Dermis microvascular lymphatic vessel endothelial cell (primary cell): ENCODE data around the gene CACNA1D. TPM values are rescaled to one million over a fixed set of nuclear protein-coding genes. Genes with fewer than 3 reads are reported as not detected.

Source experiments
- DNase-seq, 2 donors: peaks; one replicate each; pipeline versions ENCODE4 v3.0.0 to v3.0.0-alpha.2; 2010; ENCODE audit warnings: low read depth in 2 of 2
- total RNA-seq: library from RNA; depleted of rRNA; stranded (reverse); fragments of >200 nt; gene quantifications from 2 replicates; pipeline ENCODE4 v1.2.1, GENCODE V29; 2014

Gene CACNA1D
- total RNA-seq, 1 donor from 2014 or later = not detected

DNA sequence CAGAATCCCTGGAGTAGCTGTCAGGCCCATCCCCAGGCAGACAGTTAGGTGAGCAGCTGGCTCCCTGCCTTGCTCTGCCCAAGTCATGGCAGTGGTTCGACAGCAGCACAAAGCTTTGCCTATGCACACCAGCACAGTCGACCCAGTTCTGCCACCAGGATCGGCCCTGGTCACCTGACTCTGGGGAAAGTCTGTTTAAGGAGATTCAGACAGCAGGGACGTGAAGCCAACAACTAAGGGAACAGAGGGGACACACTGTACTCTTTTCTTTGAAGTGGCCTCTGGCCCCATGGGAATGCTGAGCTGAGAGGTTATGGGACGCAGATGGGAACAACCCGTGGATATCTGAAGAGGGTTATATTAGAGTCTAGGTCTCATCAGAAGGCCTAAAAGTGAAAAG is 217.0 kb downstream of the CACNA1D start:
- no peak for DNase-seq

DNA sequence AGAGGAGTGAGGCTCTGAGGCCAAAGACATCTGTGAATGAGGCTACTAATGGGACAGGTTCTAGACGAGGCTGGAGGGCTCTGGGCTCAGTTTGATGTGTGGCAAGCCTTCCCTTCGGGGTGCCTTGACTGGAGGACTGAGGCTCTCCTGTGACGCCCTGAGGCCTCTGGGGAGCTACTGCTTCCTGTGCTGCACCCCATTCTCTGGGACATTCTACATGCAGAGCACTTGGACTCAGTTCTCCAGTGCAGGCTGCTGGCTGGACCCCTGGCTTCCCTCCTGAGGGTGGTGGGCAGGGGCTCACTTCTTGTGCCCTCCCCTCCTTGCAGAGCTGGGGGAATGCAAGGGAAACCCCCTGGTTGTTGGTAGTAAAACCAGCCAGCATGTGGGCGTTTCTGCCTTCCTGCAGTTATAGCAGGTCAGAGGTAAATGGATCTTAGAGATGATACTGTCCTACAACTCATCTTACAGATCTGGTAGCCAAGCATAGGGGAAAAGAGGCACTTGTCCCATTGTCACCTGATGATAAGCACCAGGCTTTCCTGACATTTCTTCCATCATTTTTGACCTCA is 218.5 kb downstream of the CACNA1D start:
- no peak for DNase-seq

DNA sequence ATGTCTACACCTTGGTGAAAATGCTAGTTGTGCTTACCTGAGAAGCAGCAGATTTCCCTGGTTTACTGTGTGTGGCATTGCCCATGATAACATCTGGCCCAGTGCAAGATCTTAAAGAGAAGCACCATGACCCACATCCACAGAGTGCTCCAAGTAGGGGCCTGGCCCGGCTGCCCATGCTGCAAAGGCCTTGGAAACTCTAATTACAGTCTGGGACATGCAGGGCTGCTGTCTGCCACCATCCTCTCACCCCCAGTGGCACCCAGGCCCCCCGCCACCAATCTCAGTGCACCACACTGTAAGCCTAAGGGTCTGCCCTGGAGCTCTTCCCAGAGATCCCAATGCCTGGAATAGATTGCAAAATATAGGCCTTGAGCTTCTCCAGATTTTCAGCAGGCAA is 219.2 kb downstream of the CACNA1D start:
- DNase-seq = no peak

DNA sequence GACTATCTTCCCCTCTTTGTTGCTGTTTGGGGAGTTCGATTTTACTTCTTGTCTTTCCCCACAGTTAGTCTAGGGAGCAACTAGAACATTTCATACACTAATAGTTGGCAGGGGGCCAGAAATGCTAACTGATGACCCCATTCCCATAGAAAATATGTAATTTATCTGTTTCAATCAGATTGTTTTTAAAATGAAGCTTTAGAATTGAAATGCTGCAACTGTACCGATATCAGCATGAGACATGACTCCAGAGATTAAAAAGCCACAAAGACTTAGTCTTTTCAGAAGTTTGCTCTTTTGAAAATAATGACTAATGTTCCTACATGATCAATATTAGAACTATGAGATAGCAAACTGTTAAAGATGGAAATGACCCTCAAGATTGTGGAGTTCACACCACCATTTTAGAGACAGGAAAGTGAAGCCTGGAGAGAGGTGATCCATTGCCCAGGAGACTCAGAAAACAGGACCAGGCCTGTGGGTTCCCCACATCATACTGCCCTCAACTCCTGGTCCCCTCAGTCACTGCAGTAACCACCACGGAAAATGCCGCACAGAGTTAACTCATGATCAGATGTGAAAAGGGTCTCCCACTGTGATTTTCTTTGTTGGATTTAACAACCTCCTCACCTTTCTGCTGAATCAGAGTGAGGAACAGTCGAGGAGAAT is 221.5 kb downstream of the CACNA1D start:
- no peak for DNase-seq

DNA sequence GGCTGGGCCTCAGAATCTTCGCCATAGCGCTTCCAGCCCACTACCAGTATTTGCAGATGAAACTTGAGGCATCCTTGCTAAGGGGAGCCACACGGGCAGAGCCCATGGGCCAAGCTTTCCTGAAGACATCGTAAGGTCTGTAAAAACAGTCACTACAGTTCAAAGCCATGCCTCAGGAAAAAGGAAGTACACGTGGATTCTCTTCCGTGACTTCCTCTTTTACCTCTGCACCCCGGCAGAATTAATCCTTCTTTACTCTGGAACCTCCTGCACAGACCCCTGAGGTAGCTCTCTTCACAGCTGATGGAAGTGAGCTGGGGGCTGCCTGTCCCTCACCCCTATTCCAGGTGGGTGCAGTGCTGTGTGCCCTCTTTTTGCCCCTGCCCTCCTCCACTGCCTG is 222.6 kb downstream of the CACNA1D start:
- no peak for DNase-seq

DNA sequence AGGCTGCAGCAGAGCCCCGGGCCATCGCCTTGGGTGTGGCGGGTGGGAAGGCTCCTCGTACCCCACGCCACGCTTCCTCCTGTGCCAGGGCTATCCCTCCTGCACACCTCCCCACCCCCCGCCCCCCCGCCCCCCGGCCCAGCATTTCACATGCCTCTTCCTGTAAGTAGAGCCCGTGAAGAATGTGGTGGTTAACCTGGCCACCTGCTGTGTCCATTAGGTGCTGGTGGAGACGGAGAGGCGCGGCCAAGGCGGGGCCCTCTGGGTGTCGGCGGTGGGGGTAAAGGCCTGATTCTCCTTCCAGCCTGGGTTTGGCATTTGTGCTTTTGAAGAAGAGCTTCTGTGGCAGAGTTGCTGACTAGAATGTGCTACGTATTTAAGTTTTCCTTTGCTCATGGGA is 224.1 kb downstream of the CACNA1D start:
- no peak for DNase-seq

DNA sequence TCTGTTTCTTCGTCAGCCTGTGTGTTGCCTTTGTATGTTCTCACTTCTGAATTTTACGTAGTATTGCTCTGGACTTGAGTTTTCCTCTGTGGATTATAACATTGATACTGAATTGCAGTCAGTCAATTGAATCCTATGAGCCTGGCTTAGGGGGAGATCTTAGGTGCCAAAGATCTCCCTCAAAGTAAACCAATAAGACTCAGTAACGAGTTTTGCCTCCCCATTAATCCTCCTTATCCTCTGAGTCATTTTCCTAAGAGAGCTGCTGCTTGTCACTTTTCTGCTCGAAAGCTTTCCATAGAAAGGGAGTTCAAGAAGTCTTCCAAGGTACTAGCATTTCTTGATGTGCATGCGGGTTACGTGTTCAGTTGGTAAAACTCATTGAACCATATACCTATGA is 225.4 kb downstream of the CACNA1D start:
- no peak for DNase-seq

DNA sequence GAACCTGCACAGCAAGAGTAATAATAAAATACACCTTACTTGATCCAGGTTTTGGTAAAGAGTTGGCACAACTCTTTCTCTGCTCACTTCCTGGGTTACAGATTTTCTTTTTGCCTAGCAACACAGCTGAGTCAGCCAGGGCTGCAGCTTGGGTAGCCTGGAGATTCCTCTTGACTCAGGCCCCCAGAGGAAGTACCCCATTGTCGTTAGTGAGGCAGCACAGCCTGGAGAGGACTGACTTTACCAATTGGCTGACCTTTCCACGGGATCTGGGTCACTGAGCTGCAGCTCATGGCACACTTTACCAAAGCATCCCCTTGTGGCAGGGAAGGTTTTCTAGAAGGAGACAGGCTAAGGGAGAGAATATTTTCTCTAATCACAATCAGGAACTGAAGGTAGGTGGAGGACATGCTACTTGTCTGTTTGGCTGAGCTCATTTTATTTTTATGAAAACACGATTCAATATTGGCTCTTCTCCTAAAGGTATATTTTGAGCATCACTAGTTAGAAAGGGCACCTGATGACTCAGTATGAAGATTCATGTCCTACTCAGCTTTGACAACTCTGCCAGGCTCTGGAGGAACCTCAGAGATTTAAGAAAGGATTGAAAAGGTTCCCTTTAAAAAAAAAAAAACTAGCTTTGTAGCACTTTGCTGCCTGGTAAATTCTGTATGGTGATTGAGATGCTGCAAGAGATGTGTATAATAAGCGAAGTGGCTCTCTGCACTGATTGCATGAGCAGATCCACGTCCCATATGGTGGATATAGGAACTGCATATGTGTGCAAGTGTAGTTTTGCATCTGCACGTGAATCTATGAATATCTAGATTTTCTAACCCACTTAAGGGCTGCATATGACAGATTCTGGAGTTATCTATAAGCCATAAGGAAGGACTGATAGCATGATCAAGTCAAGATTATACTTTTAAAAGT is 227.0 kb downstream of the CACNA1D start:
- DNase-seq = no peak

DNA sequence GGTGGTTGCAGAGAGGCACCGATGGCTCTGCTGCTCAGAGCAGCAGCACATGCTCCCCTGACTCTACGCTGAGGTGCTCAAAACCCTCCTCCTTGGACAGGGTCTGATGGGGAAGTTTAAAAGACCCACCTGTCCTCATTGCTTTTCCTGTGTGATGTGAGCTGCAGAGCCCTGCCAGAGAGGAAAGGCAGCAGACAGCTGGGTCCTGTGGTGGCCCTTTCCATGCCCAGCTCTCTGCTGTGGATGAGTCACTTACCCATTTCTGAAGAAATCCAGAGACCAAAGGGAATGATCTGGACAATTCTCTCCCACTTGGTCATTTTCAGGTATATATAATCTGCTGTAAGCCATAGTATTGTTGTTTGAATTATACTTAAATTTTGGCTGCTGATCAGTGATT is 230.2 kb downstream of the CACNA1D start:
- DNase-seq = no peak

DNA sequence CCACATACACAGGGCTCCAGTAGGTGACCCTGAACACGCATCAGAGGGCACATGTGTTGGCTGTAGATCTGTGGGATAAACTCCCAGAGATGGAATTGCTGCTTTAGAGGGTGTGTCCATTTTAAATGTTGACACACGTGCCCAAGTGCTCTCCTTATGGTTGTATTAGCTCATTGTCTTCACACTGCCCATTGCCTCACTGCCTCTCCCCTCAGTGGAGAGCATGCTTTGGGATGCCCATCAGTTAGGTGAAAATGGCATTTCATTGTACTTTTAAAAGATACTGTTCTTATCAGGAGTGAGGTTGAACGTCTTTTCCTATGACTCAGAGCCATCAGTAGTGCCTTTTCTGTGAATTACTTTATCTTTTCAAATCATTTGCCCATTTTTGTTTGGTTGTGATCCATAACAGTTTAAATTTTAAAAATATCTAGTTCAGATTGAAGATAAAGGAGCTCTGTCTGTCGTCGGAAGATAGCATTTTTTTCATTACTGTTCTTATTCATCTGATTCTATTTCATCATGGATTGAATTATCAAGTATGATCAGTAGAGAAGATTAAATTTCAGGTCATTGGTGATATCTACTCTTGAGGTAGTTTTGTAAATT is 231.1 kb downstream of the CACNA1D start:
- DNase-seq = no peak

DNA sequence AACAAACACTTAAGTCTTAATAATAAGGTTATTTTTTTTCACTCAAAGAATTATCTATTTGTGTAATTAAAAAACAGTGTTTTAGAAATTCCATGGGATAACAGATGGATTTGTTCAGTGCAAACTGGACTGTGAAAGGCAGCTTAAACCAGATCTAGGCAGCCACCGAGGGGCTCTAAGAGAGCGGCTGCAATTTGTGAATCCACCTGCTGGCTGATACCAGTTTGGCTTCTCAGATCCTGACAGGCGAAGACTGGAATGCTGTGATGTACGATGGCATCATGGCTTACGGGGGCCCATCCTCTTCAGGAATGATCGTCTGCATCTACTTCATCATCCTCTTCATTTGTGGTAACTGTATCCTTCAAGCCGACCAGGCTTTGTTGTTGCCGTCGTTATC is 232.2 kb downstream of the CACNA1D start:
- DNase-seq = no peak

DNA sequence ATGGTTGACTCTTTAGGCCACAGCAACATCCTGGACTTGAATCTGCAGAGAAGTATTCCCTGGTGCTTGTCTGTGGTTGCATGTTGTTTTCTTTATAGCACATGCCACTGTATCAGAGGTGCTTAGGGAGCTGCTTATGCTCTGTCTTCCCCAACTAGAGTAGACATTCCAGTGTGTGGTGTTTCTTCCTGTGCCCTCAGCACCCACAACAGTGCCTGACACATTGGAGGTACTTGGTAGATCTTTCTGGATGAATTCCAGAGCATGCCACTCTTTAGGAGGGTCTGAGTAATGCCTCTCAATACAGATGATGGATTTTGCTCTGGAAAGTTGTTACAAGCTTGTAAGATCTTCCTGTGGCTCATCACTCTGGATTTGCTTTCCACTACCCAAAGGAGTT is 234.2 kb downstream of the CACNA1D start:
- no peak for DNase-seq

DNA sequence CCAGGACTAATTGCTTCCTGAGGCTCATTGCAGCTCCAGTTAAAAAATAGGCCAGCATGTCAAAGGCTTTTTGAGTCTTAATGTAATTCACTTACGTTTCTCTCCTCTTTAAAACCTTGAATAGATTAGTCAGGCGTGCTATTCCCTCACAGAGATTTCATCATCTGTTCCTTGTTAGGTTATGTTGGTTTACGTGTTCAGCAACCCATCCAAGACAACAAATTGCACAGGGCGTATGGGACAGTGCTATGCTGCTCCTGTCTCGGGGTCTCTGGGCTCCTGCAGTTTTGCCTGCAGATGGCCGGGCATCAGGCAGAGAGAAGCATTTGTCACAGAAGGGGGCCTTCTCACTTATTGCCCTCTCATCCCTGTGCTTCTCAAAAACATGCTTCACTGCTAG is 234.7 kb downstream of the CACNA1D start:
- DNase-seq = no peak

DNA sequence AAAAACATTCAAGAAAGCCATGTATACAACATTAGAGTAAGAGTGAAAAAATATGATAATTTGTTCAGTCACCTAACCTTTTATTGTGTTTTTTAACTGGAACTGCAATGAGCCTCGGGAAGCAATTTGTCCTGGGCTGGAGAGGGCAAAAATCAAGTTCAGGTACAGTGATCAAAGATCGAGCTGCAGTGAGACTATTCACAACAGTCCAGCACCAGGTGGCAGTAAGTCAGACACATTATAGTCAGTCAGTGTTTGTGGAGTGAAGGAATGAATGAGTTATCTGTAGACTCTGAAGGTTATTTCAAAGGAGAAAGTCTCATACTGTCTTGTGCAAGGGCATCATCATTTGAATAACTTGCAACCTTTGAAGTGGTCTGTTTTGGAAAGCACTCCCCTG is 235.2 kb downstream of the CACNA1D start:
- DNase-seq = no peak

DNA sequence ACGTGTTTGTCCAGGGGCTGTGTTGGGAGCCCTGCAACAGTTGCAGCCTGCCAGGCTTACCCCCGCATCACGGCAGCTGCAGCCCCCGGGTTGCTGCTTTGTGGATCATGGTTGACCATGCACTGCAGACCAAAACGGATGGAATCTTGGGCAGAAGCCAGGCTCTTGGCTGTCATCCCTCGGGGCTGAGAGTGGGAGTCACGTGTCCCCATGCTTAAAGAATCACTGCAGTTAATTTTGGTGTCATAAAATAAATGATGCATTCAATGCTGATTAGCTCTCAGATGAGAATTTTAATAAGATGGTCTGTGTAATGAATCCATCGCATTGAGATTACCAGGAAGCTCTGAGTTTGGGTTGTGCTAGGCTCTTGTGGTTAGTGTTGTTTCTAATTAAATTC is 236.2 kb downstream of the CACNA1D start:
- DNase-seq = no peak

DNA sequence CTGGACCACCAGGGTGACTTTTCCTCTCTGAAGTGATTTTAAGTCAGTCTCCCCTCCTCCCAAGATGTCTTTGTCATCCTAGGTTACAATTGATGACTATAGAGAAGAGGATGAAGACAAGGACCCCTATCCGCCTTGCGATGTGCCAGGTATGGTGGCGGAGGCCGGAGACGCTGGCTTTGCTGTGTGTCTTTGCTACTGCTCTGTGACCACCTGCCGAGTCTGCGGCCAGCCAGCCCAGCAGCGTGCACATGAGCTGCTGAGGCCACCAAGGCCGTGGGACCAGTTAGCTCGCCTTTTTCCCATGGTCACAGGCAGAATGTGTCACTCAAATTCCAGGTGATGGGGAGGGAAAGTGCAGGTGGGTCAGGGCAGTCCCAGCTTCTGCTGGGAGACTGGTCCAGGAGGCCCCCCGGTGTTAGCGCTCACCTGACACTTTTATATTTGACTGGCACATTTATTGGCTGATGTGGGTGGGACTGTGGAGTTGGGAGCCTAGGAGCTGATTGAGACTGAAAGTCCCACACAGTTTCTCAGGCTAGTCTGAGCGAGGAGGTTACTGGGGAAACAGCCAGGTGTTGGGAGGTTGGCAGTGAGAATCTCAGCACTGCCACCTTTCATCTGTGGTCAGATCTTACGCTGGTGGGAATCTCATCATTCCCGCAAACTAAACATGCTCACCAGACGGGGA is 237.7 kb downstream of the CACNA1D start:
- no peak for DNase-seq

DNA sequence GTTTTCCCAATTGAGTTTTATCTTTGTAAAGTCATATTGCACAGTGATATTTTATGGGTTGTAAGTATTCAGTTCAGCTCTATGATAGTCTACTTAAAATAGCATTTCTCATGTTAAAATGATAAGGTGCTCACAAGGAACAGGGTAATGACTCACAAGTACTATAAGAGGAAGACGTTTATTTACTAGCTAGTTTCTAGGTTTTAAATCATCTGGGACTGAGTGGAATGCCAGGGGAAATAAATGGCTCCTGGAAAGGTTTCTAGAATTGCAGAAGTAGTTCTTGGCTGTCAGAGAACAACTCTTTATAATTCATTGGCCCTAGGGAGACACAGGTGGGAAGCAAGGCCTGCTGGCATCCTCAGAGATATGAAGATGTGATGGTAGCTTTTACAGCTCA is 239.0 kb downstream of the CACNA1D start:
- DNase-seq = no peak

DNA sequence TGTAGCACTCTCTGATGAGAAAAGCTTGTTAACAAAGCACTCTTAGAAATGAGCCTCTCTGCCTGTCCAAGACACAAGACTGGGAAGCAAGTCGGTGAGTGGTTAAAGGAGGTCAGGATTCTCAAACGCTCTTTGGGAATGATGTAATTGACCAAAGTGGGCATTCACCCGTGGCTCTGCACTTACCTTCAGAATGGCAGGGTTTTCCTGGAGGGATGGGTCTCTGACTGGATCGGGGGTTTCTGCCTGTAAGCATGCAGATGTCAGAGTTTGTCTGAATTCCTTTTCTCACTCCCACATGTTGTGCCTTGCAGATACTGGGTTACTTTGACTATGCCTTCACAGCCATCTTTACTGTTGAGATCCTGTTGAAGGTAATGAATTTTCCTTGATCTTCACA is 245.6 kb downstream of the CACNA1D start:
- DNase-seq = no peak

DNA sequence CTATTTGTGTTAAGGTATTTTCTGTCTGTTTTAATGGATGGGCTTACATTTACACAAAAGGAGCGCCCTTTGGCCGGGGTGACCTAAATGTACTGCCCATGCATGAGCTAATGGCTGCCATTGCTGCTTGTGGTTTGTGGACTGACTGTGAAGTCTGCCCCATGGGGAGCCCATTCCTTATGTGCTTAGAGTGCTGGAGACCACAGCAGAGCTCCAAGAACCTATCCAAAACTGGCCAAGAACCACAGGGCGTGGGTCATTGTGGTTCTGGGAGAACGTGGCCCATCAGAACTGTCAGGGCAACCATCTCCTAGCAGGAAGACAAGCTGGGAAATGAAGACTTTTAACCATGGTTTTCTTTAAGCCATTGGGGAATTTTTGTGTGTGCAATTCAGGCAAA is 246.5 kb downstream of the CACNA1D start:
- DNase-seq = no peak

DNA sequence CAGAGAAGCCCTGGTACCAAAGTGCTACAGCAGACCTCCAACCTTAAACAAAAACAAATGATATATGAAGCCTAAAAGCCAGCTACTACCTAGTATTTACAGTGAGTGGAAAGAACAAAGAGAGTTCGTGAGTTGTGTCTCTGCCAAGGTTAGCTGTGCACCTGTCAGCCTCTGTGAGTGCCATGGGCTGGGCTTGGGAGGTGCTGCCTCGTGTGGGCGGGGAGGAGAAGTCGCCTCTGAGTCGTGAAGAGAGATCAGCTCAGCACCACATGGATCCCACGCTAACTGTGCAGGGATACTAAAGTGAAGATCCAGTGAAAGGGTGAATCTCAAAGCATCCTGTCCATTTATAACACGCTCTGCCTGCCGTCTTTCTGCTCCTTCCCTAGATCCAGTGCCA is 249.9 kb downstream of the CACNA1D start:
- no peak for DNase-seq

DNA sequence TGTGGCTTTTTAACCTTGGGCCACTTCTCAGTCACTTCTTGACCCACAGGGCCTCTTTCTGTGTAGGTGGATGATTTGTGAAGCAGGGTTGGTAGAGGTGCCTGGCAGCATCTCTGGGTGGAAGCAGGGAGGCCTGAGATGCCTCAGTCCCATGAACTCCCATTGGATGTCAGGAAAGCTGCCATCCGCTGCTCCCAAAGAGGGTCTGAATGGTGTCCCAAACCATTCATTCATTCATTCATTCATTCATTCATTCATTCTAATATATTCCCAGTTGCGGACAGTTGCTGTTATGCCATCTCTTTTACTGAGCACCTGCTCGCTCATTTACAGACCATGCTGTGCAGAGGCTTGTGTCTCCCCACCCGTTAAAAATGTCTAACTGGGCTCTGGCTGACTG is 253.1 kb downstream of the CACNA1D start:
- DNase-seq = no peak
